Thoracic aorta (tissue), 2 donors: ENCODE results near the gene MLXIPL. TPM values are rescaled to one million over a fixed set of nuclear protein-coding genes. Genes with fewer than 3 reads are reported as not detected.
A peak's percentile ranks its signal among the peaks of the same experiment; 100 is the strongest.

Experiments used
- ATAC-seq: fragments of 150-250 bp; one replicate; pipeline ENCODE4 v1.8.0; 2017; ENCODE audit warnings: low read depth; ENCODE audit not compliant: insufficient number of reproducible peaks, low FRiP score
- DNase-seq: peaks from one replicate; pipeline ENCODE4 v3.0.0-alpha.2; 2020; ENCODE audit warnings: low spot score
- H3K27ac ChIP-seq, 2 donors: fragments of 200-600 bp; sonication (generic); 1 replicate in 1 of 2; 2 replicates in 1 of 2; pipeline ENCODE4 v1.5.1; 2016; ENCODE audit warnings: mild to moderate bottlenecking in 2 of 2, moderate library complexity in 2 of 2
- H3K27me3 ChIP-seq: fragments of 200-600 bp; sonication (generic); replicated peaks from 2 replicates; pipeline ENCODE4 v1.6.0; 2016; ENCODE audit warnings: mild to moderate bottlenecking; ENCODE audit not compliant: insufficient read depth
- H3K36me3 ChIP-seq: fragments of 200-600 bp; sonication (generic); one replicate; pipeline ENCODE4 v1.5.1; 2016
- H3K4me1 ChIP-seq, 2 donors: fragments of 200-600 bp; sonication (generic); 1 replicate in 1 of 2; 2 replicates in 1 of 2; pipeline versions ENCODE4 v1.5.1 to v1.6.0; 2016; ENCODE audit warnings: low read depth in 2 of 2, mild to moderate bottlenecking in 1 of 2; ENCODE audit not compliant: control insufficient read depth in 1 of 2
- H3K4me3 ChIP-seq: fragments of 200-600 bp; sonication (generic); 2 replicates; pipeline ENCODE4 v1.5.1; 2016; ENCODE audit warnings: mild to moderate bottlenecking
- H3K9me3 ChIP-seq: fragments of 200-600 bp; sonication (generic); 2 replicates; pipeline ENCODE4 v1.5.1; 2016
- CTCF ChIP-seq: fragments of 200-600 bp; sonication (generic); IDR thresholded peaks from one replicate; pipeline ENCODE4 v1.5.1; 2019; ENCODE audit warnings: antibody characterized with exemption
- total RNA-seq, 2 donors: library from RNA; depleted of rRNA; stranded (reverse); fragments of >200 nt; gene quantifications; one replicate each; pipeline versions ENCODE4 v1.1.0 to v1.2.3, GENCODE V29; 2016

The MLXIPL gene
- total RNA-seq, 2 donors from 2014 or later: 6.4 to 36.4 TPM

DNA sequence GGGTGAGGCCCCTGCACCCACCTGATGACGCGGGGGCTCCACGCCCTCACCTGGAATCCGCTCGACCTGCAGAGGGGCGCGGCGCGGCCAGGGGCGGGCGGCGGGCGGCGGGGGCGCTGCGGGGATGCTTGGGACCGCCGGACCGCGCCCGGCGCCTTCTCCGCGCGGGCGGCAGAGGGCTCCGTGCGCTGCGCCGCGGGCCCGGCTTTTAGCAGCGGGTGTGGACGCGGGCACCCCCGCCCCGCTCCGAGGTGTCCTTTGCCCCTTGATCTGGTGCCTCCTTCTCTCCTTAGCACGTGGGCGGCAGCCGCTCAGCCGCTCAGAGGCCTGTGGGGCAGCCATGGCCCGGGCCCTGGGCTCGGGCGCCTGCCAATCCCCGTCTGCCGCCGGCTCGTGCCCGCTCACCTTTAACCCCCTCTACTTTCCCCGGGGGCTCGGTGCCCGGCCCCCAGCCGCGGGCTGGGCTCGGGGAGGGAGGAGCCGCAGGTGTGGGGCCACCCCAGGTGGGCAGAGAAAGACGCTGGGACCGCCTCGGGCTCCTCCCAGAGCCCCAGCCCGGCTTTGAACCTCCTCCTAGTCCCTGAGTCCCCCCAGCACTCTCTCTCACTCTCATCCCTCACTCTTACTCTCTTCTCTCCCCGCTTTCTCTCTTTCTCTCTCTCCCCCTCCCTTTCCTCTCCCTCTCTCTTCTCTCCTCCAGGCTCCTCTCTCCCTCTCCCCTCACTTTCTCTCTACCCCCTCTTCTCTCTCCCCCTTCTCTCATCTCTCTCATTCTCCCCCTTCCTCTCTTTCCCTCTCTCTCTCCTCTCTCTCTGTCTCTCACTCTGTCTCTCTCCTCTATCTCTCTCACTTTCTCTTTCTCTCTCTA, 23.6 kb upstream of the MLXIPL start:
- ATAC-seq: no peak
- peaks cover 6% of the 10 kb centered on the region for H3K27me3 ChIP-seq
- no peak for TF ChIP-seq CTCF
- no peak for DNase-seq
- H3K4me3 ChIP-seq: peak overlapping the region; percentile 70
- no peaks in the 10 kb centered on the region for H3K9me3 ChIP-seq
- no peak overlapping the region for H3K27ac ChIP-seq
- H3K4me1 ChIP-seq: peaks cover 0 to 5% of the 10 kb centered on the region in 2 donors
- no peaks in the 10 kb centered on the region for H3K36me3 ChIP-seq

DNA sequence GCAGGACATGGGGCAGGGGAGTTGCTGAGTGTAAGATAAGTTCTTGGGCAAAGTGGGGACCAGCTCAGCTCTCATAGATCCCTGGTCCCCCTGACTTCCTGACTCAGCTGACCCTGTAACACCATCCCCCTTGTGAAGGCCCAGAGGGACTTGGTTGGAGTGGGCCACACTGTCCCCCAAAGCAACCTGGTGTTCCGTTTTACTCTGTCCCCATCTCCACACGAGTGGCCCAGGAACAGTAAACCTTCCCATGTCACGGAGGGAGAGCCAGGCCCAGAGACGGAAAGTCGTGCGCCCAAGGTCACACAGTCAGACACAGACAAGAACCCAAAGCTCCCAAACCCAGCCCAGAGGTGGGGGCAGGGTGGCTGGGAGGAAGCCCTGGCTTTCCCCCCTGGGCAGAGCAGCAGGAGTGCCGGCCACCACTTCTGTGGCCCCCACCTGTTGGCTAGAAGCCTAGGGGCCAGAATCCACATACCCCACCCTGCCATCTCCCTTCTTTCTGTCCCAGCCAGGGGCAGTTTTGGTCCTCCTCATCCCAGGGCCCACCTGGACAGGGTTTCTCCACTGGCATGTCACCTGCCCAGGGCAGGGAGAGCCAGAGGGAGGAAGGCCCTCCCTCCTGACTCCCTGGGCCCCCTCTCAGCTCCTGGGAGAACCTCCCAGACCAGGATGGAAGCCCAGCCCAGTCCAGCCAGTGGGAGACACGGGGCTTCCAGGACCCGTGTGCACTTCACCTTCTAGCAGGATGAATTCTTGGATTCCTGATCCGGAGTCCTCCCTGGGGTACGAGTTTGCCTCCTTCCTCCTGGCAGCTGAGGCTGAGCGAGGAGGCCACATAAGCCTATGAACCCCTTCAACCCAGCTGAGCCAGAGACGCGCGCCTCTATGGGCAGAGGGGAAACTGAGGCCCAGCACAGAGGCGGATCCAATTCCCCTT, 22.7 kb upstream of the MLXIPL start:
- H3K9me3 ChIP-seq: no peaks in the 10 kb centered on the region
- H3K4me3 ChIP-seq: no peak overlapping the region
- no peak overlapping the region for H3K27ac ChIP-seq
- H3K4me1 ChIP-seq: peaks cover 0 to 5% of the 10 kb centered on the region in 2 donors
- DNase-seq (no peak), ATAC-seq (no peak)
- no peaks in the 10 kb centered on the region for H3K36me3 ChIP-seq
- no peak for TF ChIP-seq CTCF
- H3K27me3 ChIP-seq: peaks cover 6% of the 10 kb centered on the region

GRCh38 chr7:73645643-73646174, 21.4 kb upstream of the MLXIPL start:
- H3K36me3 ChIP-seq: no peaks in the 10 kb centered on the region
- H3K27me3 ChIP-seq: peaks cover 6% of the 10 kb centered on the region
- peaks cover 8% of the 10 kb centered on the region for H3K9me3 ChIP-seq
- no peak for TF ChIP-seq CTCF
- DNase-seq (no peak), ATAC-seq (no peak)
- H3K4me1 ChIP-seq: peaks cover 0 to 5% of the 10 kb centered on the region in 2 donors
- no peak overlapping the region for H3K27ac ChIP-seq
- H3K4me3 ChIP-seq: no peak overlapping the region

- no peak for TF ChIP-seq CTCF
- peaks cover 8% of the 10 kb centered on the region for H3K9me3 ChIP-seq
- peaks cover 6% of the 10 kb centered on the region for H3K27me3 ChIP-seq
- H3K27ac ChIP-seq: no peak overlapping the region
- H3K4me3 ChIP-seq: no peak overlapping the region
- DNase-seq (no peak), ATAC-seq (no peak)
- peaks cover 0 to 5% of the 10 kb centered on the region in 2 donors for H3K4me1 ChIP-seq
- no peaks in the 10 kb centered on the region for H3K36me3 ChIP-seq
Observed at GRCh38 chr7:73644688-73645286, 20.5 kb upstream of the MLXIPL start.
